Gastroesophageal sphincter (tissue), 3 donors: ENCODE data around the gene NUP42.

ENCODE experiments used
- CTCF ChIP-seq, 4 experiments: fragments of 200-600 bp in 2 of 4; fragments of 450-650 bp in 2 of 4; sonication (generic) in 1 of 4; IDR thresholded peaks; one replicate each; pipeline ENCODE4 v1.5.1; 2017 to 2019; ENCODE audit warnings: antibody characterized with exemption in 4 of 4, mild to moderate bottlenecking in 2 of 4, moderate library complexity in 2 of 4
- POLR2AphosphoS5 ChIP-seq: sonication (generic); formaldehyde crosslinking; IDR thresholded peaks from one replicate; pipeline ENCODE4 v1.6.1; 2017; ENCODE audit warnings: antibody characterized with exemption

GRCh38 chr7:23184709-23185359, 3.0 kb downstream of the NUP42 start:
- TF ChIP-seq CTCF (IDR thresholded peaks at IDR 0.05) (peak; percentile 13 to 51 (median 34)), POLR2AphosphoS5 (no peak)
